Activated effector memory CD4-positive, alpha-beta T cell treated with anti-CD3 and anti-CD28 coated beads, Interleukin-2, amount 50 U/mL, for 16 hours (primary cell): ENCODE measurements around the gene NUAK2.
"Not testable (repeated sequence)": the region's sequence is repeated elsewhere in the genome, so short reads cannot be mapped to it uniquely, and the experiment has no call there.

Source experiments
- DNase-seq: peaks from one replicate; pipeline ENCODE4 v3.0.0-alpha.2; 2020

The NUAK2 gene

DNA sequence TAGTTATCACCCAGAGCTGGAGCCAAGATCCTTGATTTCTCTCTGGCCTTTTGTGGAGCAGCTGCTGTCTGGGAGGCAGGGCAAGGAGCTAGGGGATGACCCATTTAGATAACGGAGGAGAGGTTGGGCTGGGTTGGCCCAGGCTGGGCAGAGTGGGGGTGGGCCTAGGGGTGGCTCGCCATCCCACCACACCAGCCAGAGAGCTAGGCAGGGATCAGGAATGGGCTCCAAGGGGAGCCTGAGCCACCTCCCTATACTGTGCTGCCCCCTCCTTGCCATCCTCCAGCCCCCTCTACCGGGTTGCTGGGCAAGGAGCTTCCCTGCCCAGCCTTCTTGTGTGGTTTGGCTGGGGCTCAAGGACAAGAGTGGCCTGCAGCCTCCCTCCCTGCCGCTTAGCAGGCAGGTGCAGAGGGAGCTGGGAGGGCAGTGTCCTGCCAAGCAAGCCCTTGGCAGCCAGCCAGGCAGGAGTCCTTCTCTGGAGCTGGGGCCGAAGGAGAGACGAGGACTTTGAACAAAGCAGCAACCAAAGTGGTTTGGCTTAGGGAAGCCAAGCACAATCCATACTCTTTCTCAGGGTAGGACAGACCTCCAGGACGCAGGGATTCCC, 4.1 kb downstream of the NUAK2 start:
- DNase-seq = no peak

GRCh38 chr1:205316161-205316566, 5.4 kb downstream of the NUAK2 start:
- DNase-seq = no peak

DNA sequence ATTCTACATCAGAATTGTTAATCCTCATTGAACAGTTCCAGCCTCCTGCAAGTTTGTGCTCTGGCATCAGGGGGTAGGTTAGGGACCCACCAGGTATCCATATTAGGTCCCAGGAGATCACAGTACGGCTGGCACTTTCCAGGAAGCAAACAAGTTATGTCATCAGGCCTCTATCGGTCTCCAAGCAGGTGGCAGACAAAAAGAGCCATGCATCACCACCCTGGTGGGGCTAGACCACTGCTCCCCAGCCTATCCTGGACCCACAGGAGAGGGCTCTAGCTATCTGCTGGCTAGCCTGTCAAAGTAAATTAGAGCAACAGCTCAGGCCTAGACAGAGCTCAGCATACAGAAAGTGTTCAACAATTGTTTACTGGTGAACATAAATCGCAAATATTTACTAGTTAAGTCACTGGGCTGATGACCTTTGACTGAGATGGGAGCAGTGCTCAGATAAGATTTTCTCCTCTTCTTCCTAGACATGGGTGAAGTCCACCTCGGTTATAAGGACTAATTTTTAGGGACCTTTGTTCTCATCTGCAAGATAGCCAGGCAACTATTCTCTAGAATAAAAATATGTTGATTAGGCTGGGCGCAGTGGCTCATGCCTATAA, 6.4 kb downstream of the NUAK2 start:
- DNase-seq = no peak

GRCh38 chr1:205313563-205314308, 7.8 kb downstream of the NUAK2 start:
- DNase-seq = no peak

GRCh38 chr1:205312866-205313562, 8.5 kb downstream of the NUAK2 start:
- DNase-seq = no peak

- no peak for DNase-seq
These were observed 10.4 kb downstream of the NUAK2 start for GRCh38 chr1:205310976-205311704.

DNA sequence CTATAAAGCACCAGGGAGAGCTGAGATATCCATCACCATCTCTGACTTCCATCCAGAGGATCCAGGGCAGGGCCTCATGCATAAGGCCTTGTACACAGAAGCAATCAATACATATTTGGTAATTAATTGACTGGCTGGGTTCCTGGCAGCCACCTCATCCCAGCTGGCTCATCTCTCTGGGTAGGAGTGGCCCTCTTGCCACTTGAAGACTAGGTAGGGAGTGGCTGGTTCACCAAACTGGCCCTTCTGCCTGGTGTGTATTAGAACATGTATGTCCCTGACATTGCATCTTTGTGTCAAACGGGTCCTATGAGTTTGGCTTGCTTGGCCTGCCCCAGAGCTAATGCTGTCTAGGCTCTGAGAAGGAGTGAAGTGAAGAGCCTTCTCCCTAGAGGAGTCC, 11.8 kb downstream of the NUAK2 start:
- no peak for DNase-seq

DNA sequence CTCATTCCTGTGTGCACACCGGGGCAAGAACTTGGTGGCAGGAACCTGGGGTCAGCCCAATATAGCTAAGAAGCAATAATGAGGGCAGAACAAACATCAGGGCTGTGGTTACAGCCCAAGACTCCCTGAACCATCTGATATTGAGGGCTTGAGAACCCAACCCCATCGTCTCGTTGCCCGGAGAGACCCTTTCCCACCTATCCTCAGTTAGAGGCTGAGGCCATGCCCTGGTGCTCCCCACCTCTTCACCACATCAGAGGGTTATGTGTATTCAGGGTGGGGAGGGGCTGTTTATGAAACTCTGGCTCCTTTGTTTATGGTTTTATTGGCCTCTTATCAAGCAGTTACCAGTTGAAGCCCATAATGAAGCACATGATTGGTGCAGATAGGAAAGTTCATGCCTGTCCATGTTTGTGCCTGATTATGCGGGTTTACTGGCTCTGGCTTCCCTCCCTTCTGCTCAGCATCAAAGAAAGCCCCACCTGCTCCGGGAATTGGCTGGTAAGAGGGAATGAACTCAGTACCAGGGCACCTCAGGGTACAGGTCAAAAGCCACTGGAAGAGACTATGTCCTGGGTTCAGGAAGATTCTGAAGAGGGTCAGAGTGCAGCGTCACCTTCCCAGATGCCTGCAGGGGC, 14.5 kb downstream of the NUAK2 start:
- DNase-seq = no peak

- DNase-seq = no peak
These were observed 16.9 kb downstream of the NUAK2 start for GRCh38 chr1:205304695-205305070.

GRCh38 chr1:205304046-205304694, 17.4 kb downstream of the NUAK2 start:
- DNase-seq = no peak

DNA sequence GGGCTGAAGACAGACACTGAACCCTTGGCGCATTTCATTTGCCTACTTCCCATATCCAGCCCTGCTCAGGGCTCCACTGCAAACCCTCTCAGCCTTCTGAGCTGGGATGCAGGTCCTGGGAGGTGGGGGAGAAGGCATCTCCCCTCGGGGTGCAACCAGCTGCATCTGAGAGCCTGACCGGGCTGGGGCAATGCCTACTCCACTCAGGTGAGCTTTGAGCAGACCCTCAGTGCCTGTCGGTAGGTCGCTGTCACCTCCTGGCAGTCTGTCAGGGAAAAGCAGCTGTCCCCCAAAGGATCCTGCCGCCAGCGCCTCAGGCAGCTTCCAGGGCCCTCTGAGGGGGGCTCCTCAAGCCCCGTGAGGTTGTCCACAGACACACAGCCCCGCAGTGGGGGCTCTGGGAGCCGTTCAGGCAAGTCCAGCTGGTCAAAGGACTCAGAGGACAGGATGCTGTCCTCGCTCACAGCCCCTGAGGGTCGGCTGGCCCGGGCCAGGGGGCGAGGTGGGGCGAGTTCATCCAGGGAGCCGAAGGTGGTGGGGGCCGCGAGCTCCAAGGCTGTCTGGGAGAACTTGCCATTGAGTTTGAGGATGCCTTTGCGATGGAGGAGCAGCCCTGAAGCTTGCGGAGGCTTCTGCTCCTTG, 18.2 kb downstream of the NUAK2 start:
- no peak for DNase-seq

- DNase-seq = no peak
These were observed 19.5 kb downstream of the NUAK2 start for GRCh38 chr1:205301842-205302588.

GRCh38 chr1:205301205-205301821, 20.2 kb downstream of the NUAK2 start:
- no peak for DNase-seq

DNA sequence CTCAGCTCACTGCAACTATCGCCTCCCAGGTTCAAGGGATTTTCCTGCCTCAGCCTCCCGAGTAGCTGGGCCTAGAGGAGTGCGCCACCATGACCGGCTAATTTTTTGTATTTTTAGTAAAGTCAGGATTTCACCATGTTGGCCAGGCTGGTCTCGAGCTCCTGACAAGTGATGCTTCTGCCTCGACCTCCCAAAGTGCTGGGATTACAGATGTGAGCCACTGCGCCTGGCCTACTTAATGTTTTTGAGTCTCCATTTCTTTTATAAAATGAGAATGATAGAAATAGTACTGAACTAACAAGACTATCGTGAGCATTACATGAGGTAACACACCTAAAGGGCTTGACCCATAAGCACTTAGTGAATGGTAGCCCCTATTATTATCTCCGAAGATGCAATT, 21.4 kb downstream of the NUAK2 start:
- no peak for DNase-seq

DNA sequence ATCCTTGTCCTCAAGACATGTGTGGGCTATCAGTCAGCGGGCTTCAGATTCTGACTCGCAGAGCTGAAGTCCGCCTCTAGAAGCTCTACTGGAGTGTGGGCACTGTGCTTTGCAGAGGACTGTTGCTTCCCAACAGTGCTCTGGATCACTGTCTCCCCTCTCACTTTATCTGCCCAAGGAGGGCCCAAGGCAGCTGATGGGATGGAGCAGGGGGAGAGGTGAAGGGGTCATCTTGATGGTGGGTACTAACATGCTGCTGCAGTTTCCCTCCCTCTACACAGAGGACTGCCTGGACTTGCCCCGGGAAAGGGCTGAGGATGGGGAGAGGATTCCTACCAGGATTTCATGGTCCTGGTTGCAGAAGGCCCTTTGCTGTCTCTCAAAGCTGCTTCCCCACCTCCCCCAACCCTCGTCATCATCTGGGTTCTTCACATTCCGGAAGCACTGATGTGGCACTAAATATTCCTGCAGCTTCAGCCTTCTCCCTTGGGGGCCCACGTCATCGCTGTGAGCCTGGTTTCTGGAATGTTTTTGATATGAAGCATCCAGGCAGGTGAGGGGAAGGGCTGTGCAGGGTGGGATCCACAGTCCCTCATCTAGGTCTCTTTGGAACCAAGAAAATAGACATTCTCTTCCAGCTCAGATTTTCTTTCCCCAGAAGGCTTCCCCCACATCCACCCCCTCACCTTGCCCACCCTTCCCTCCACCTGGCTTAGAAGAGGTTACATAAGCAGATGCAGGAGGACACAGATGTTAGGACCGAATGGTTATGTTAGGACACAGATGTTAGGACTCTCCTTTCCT, 23.2 kb downstream of the NUAK2 start:
- DNase-seq = no peak

GRCh38 chr1:205297546-205298177, 23.9 kb downstream of the NUAK2 start:
- DNase-seq = not testable (repeated sequence)

- no peak for DNase-seq
These were observed 25.4 kb downstream of the NUAK2 start for GRCh38 chr1:205296154-205296553.

GRCh38 chr1:205294934-205295333, 26.6 kb downstream of the NUAK2 start:
- DNase-seq = no peak
